ENCODE results near the gene TMEM272.

The TMEM272 gene

GRCh38 chr13:51844862-51845573, at the start of gene TMEM272:
Gene TMEM272 (minus strand): TSS chr13:51845177. CDS start chr13:51838530, 6,647 bp downstream.
- H3K9me3 ChIP-seq (ENCODE audit: low read length) = no peaks in the 10 kb centered on the region
- peaks cover 2% of the 10 kb centered on the region for H3K4me1 ChIP-seq (ENCODE audit: insufficient read depth, low read length)
- H3K36me3 ChIP-seq (ENCODE audit: insufficient read depth, low read length) = no peaks in the 10 kb centered on the region
- H3K4me3 ChIP-seq (ENCODE audit: low read length) = no peak within 1 kb of the TSS
- peaks cover 4% of the 10 kb centered on the region for H3K27me3 ChIP-seq (ENCODE audit: insufficient read depth, low read length)
- H2AFZ ChIP-seq (ENCODE audit: low read depth, low read length) = no peak within 1 kb of the TSS

GRCh38 chr13:51894239-51894638, 49.3 kb upstream of the TMEM272 start:
- Histone ChIP-seq H3K4me3 (ENCODE audit: low read length) (no peak overlapping the region), H2AFZ (ENCODE audit: low read depth, low read length) (no peak overlapping the region), H3K27me3 (ENCODE audit: insufficient read depth, low read length) (peaks cover 6% of the 10 kb centered on the region), H3K4me1 (ENCODE audit: insufficient read depth, low read length) (peaks cover 10% of the 10 kb centered on the region), H3K36me3 (ENCODE audit: insufficient read depth, low read length) (no peaks in the 10 kb centered on the region), H3K9me3 (ENCODE audit: low read length) (no peaks in the 10 kb centered on the region)

GRCh38 chr13:51892657-51893056, 47.7 kb upstream of the TMEM272 start:
- no peaks in the 10 kb centered on the region for H3K36me3 ChIP-seq (ENCODE audit: insufficient read depth, low read length)

GRCh38 chr13:51887468-51887867, 42.5 kb upstream of the TMEM272 start:
- Histone ChIP-seq H3K27me3 (ENCODE audit: insufficient read depth, low read length) (peaks cover 17% of the 10 kb centered on the region), H3K36me3 (ENCODE audit: insufficient read depth, low read length) (no peaks in the 10 kb centered on the region)

More at GRCh38 chr13:51892657-51893056, 47.7 kb upstream of the TMEM272 start:
- no peak overlapping the region for H2AFZ ChIP-seq (ENCODE audit: low read depth, low read length)
- no peak overlapping the region for H3K4me3 ChIP-seq (ENCODE audit: low read length)
- H3K4me1 ChIP-seq (ENCODE audit: insufficient read depth, low read length) = peaks cover 10% of the 10 kb centered on the region
- H3K27me3 ChIP-seq (ENCODE audit: insufficient read depth, low read length) = peaks cover 6% of the 10 kb centered on the region
- H3K9me3 ChIP-seq (ENCODE audit: low read length) = no peaks in the 10 kb centered on the region

GRCh38 chr13:51885651-51886050, 40.7 kb upstream of the TMEM272 start:
- H3K36me3 ChIP-seq (ENCODE audit: insufficient read depth, low read length) = no peaks in the 10 kb centered on the region
- no peaks in the 10 kb centered on the region for H3K9me3 ChIP-seq (ENCODE audit: low read length)
- no peaks in the 10 kb centered on the region for H3K4me1 ChIP-seq (ENCODE audit: insufficient read depth, low read length)
- H2AFZ ChIP-seq (ENCODE audit: low read depth, low read length) = no peak overlapping the region
- H3K4me3 ChIP-seq (ENCODE audit: low read length) = no peak overlapping the region
- peaks cover 13% of the 10 kb centered on the region for H3K27me3 ChIP-seq (ENCODE audit: insufficient read depth, low read length)

More at GRCh38 chr13:51887468-51887867, 42.5 kb upstream of the TMEM272 start:
- H2AFZ ChIP-seq (ENCODE audit: low read depth, low read length) = no peak overlapping the region
- H3K4me1 ChIP-seq (ENCODE audit: insufficient read depth, low read length) = no peaks in the 10 kb centered on the region
- H3K4me3 ChIP-seq (ENCODE audit: low read length) = no peak overlapping the region
- H3K9me3 ChIP-seq (ENCODE audit: low read length) = no peaks in the 10 kb centered on the region

GRCh38 chr13:51883226-51883600, 38.2 kb upstream of the TMEM272 start:
- H3K9me3 ChIP-seq (ENCODE audit: low read length) = no peaks in the 10 kb centered on the region
- no peaks in the 10 kb centered on the region for H3K36me3 ChIP-seq (ENCODE audit: insufficient read depth, low read length)
- H3K27me3 ChIP-seq (ENCODE audit: insufficient read depth, low read length) = peaks cover 11% of the 10 kb centered on the region
- H3K4me1 ChIP-seq (ENCODE audit: insufficient read depth, low read length) = peaks cover 4% of the 10 kb centered on the region
- H3K4me3 ChIP-seq (ENCODE audit: low read length) = no peak overlapping the region
- H2AFZ ChIP-seq (ENCODE audit: low read depth, low read length) = no peak overlapping the region

GRCh38 chr13:51882570-51883225, 37.7 kb upstream of the TMEM272 start:
- H3K4me3 ChIP-seq (ENCODE audit: low read length) = no peak overlapping the region
- H2AFZ ChIP-seq (ENCODE audit: low read depth, low read length) = no peak overlapping the region

GRCh38 chr13:51881296-51881695, 36.3 kb upstream of the TMEM272 start:
- H3K36me3 ChIP-seq (ENCODE audit: insufficient read depth, low read length) = no peaks in the 10 kb centered on the region
- no peaks in the 10 kb centered on the region for H3K9me3 ChIP-seq (ENCODE audit: low read length)
- H3K4me1 ChIP-seq (ENCODE audit: insufficient read depth, low read length) = peaks cover 4% of the 10 kb centered on the region
- no peak overlapping the region for H2AFZ ChIP-seq (ENCODE audit: low read depth, low read length)
- no peak overlapping the region for H3K4me3 ChIP-seq (ENCODE audit: low read length)
- H3K27me3 ChIP-seq (ENCODE audit: insufficient read depth, low read length) = peaks cover 17% of the 10 kb centered on the region

More at GRCh38 chr13:51882570-51883225, 37.7 kb upstream of the TMEM272 start:
- H3K4me1 ChIP-seq (ENCODE audit: insufficient read depth, low read length) = peaks cover 4% of the 10 kb centered on the region
- H3K36me3 ChIP-seq (ENCODE audit: insufficient read depth, low read length) = no peaks in the 10 kb centered on the region
- no peaks in the 10 kb centered on the region for H3K9me3 ChIP-seq (ENCODE audit: low read length)
- peaks cover 11% of the 10 kb centered on the region for H3K27me3 ChIP-seq (ENCODE audit: insufficient read depth, low read length)

- no peak overlapping the region for H2AFZ ChIP-seq (ENCODE audit: low read depth, low read length)
- H3K36me3 ChIP-seq (ENCODE audit: insufficient read depth, low read length) = no peaks in the 10 kb centered on the region
- H3K4me3 ChIP-seq (ENCODE audit: low read length) = no peak overlapping the region
- H3K9me3 ChIP-seq (ENCODE audit: low read length) = no peaks in the 10 kb centered on the region
- peaks cover 13% of the 10 kb centered on the region for H3K4me1 ChIP-seq (ENCODE audit: insufficient read depth, low read length)
- peaks cover 6% of the 10 kb centered on the region for H3K27me3 ChIP-seq (ENCODE audit: insufficient read depth, low read length)
These were observed 34.2 kb upstream of the TMEM272 start for GRCh38 chr13:51879133-51879532.

GRCh38 chr13:51874651-51875050, 29.7 kb upstream of the TMEM272 start:
- peaks cover 14% of the 10 kb centered on the region for H3K4me1 ChIP-seq (ENCODE audit: insufficient read depth, low read length)
- no peak overlapping the region for H2AFZ ChIP-seq (ENCODE audit: low read depth, low read length)
- peak overlapping the region; percentile 13 for H3K4me3 ChIP-seq (ENCODE audit: low read length)
- no peaks in the 10 kb centered on the region for H3K36me3 ChIP-seq (ENCODE audit: insufficient read depth, low read length)
- H3K9me3 ChIP-seq (ENCODE audit: low read length) = peaks cover 1% of the 10 kb centered on the region
- peaks cover 14% of the 10 kb centered on the region for H3K27me3 ChIP-seq (ENCODE audit: insufficient read depth, low read length)

- Histone ChIP-seq H3K36me3 (ENCODE audit: insufficient read depth, low read length) (no peaks in the 10 kb centered on the region), H3K4me3 (ENCODE audit: low read length) (no peak overlapping the region)
These were observed 28.9 kb upstream of the TMEM272 start for GRCh38 chr13:51873837-51874236.

GRCh38 chr13:51873117-51873798, 28.3 kb upstream of the TMEM272 start:
- no peak overlapping the region for H2AFZ ChIP-seq (ENCODE audit: low read depth, low read length)
- peaks cover 19% of the 10 kb centered on the region for H3K27me3 ChIP-seq (ENCODE audit: insufficient read depth, low read length)
- peaks cover 1% of the 10 kb centered on the region for H3K9me3 ChIP-seq (ENCODE audit: low read length)
- H3K4me3 ChIP-seq (ENCODE audit: low read length) = no peak overlapping the region
- H3K36me3 ChIP-seq (ENCODE audit: insufficient read depth, low read length) = no peaks in the 10 kb centered on the region
- peaks cover 13% of the 10 kb centered on the region for H3K4me1 ChIP-seq (ENCODE audit: insufficient read depth, low read length)

More at GRCh38 chr13:51873837-51874236, 28.9 kb upstream of the TMEM272 start:
- Histone ChIP-seq H2AFZ (ENCODE audit: low read depth, low read length) (no peak overlapping the region), H3K27me3 (ENCODE audit: insufficient read depth, low read length) (peaks cover 18% of the 10 kb centered on the region), H3K4me1 (ENCODE audit: insufficient read depth, low read length) (peaks cover 13% of the 10 kb centered on the region), H3K9me3 (ENCODE audit: low read length) (peaks cover 1% of the 10 kb centered on the region)

- Histone ChIP-seq H3K27me3 (ENCODE audit: insufficient read depth, low read length) (peaks cover 13% of the 10 kb centered on the region), H3K4me1 (ENCODE audit: insufficient read depth, low read length) (peaks cover 13% of the 10 kb centered on the region), H3K4me3 (ENCODE audit: low read length) (no peak overlapping the region), H3K9me3 (ENCODE audit: low read length) (peaks cover 1% of the 10 kb centered on the region), H2AFZ (ENCODE audit: low read depth, low read length) (no peak overlapping the region), H3K36me3 (ENCODE audit: insufficient read depth, low read length) (no peaks in the 10 kb centered on the region)
These were observed 25.6 kb upstream of the TMEM272 start for GRCh38 chr13:51870616-51871015.
